Fibroblast of villous mesenchyme (primary cell): ENCODE measurements around the gene GPR137B. TPM values are rescaled to one million over a fixed set of nuclear protein-coding genes. Genes with fewer than 3 reads are reported as not detected.
"Not testable (repeated sequence)": the region's sequence is repeated elsewhere in the genome, so short reads cannot be mapped to it uniquely, and the experiment has no call there.

Experiments used
- DNase-seq: peaks from one replicate; pipeline ENCODE4 v3.0.0-alpha.2; 2010; ENCODE audit warnings: low read depth
- H3K4me3 ChIP-seq: 2 replicates; pipeline ENCODE4 v1.5.1; 2011; ENCODE audit warnings: low read depth, mild to moderate bottlenecking, low read length
- total RNA-seq: library from RNA; depleted of rRNA; stranded (reverse); fragments of >200 nt; gene quantifications from 2 replicates; pipeline ENCODE4 v1.2.3, GENCODE V29; 2012
- TF ChIP-seq, protein P1 (sequence below): IDR thresholded peaks from 2 replicates; pipeline ENCODE4 v1.5.1; 2012; ENCODE audit warnings: low read depth, mild to moderate bottlenecking, low read length; ENCODE audit not compliant: insufficient read depth

GPR137B gene
- total RNA-seq, 1 donor, result 13.0 TPM

DNA sequence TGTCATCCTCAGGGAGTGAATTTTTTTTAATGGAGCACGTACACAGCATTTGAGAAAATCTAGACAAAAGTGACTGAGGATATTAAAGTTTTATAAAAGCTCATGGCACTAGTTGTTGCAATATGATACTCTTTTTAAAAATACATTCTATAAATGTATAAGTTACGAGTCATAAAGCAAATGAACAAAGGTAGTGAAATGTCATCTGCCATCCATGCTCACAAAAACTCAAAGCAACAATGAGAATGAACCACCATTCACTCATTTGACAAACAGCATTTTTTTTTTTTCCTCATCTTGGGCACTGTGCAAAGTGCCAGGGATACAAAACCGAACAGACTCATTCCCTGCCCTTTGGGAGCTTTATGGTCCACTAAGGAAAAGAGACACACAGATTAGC lies 38.7 kb downstream of the GPR137B start:
- TF ChIP-seq, protein P1, sequence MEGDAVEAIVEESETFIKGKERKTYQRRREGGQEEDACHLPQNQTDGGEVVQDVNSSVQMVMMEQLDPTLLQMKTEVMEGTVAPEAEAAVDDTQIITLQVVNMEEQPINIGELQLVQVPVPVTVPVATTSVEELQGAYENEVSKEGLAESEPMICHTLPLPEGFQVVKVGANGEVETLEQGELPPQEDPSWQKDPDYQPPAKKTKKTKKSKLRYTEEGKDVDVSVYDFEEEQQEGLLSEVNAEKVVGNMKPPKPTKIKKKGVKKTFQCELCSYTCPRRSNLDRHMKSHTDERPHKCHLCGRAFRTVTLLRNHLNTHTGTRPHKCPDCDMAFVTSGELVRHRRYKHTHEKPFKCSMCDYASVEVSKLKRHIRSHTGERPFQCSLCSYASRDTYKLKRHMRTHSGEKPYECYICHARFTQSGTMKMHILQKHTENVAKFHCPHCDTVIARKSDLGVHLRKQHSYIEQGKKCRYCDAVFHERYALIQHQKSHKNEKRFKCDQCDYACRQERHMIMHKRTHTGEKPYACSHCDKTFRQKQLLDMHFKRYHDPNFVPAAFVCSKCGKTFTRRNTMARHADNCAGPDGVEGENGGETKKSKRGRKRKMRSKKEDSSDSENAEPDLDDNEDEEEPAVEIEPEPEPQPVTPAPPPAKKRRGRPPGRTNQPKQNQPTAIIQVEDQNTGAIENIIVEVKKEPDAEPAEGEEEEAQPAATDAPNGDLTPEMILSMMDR, result no peak
- H3K4me3 ChIP-seq, result no peak overlapping the region
- DNase-seq, result no peak

DNA sequence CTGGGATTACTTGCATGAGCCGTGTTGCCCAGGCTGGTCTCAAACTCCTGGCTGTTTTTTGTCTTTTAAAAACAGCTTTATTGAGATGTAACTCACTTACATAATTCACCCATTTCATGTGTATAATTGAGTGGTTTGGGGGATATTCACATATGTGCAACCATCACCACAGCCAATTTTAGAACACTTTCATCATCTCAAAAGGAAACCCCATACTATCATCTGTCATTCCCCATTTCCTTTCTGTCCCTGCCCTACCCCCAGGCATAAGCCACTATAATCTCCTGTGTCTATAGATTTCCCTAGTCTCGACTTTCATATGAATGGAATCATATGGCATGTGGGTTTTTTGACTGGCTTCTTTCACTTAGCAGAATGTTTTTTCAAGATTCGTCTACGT lies 43.3 kb downstream of the GPR137B start:
- TF ChIP-seq, protein P1, result no peak
- no peak for DNase-seq
- H3K4me3 ChIP-seq, result no peak overlapping the region

GRCh38 chr1:236186471-236186870 lies 44.1 kb downstream of the GPR137B start:
- DNase-seq, H3K4me3 ChIP-seq: not testable (repeated sequence)

- DNase-seq, H3K4me3 ChIP-seq: not testable (repeated sequence)
Measured at GRCh38 chr1:236188084-236188483, 45.7 kb downstream of the GPR137B start.

- TF ChIP-seq, protein P1, result no peak
- no peak for DNase-seq
- H3K4me3 ChIP-seq, result no peak overlapping the region
Measured at GRCh38 chr1:236193184-236193583, 50.8 kb downstream of the GPR137B start.

DNA sequence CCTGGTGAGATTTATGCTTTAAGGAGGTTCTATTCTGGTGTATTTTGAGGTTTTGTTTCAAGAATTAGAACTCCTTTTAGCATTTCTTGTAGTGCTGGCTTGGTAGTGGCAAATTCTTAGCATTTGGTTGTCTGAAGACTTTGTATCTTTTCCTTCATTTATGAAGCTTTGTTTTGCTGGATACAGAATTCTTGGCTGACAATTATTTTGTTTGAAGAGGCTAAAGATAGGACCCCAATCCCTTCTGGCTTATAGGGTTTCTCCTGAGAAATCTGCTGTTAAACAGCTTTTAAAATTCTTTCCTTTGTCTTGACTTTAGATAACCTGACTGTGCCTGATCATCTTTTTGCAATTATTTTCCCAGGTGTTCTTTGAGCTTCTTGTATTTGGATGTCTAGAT lies 58.6 kb downstream of the GPR137B start:
- TF ChIP-seq, protein P1, result no peak
- no peak for DNase-seq
- H3K4me3 ChIP-seq, result no peak overlapping the region

DNA sequence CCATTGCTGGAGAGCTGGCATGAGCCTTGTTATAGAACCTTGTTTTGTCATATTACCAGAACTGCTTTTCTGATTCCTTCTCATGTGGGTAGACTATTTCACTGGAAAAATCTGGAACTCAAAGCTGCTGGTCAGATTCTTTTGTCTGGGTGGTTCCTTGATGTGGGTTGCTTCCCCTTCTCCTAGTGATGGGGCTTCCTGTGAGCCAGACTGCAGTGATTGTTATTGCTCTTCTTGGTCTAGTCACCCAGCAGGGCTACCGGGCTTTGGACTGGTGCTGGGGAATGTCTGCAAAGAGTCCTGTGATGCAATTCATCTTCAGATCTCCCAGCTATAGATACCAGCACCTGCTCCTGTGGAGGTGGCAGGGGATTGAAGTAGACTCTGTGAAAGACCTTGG lies 59.4 kb downstream of the GPR137B start:
- TF ChIP-seq, protein P1, result no peak
- H3K4me3 ChIP-seq, result no peak overlapping the region
- DNase-seq, result no peak

GRCh38 chr1:236204039-236204438 lies 61.7 kb downstream of the GPR137B start:
- no peak overlapping the region for H3K4me3 ChIP-seq
- DNase-seq, result no peak
- TF ChIP-seq, protein P1, result no peak
